ENCODE results near the gene ZNF613.
"Not testable (repeated sequence)": the region's sequence is repeated elsewhere in the genome, so short reads cannot be mapped to it uniquely, and the experiment has no call there.

The ZNF613 gene

DNA sequence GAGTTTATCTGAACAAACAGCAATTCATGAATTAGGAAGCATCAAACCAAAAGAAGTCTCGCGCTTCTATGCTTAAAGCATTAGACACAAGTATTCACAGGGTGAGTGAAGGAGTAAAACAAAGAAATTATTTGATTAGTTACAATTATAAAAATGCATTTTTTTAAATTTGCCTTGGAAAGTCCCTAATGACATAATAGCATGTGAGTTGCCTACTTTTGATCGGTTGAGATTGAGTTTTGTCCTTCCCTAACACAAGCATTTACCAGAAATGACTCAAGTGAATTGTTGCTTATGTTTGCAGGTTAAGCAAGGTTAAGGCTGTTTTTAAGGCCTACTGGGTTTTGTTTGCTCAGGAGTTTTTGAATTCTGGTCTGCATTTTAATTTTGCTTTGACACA lies 22.1 kb upstream of the ZNF613 start:
- Histone ChIP-seq H3K36me3 (ENCODE audit: control insufficient read depth, insufficient read depth, low read length) (peaks cover 33% of the 10 kb centered on the region), H3K4me3 (ENCODE audit: extremely low read depth, insufficient read depth, low read length, poor library complexity, severe bottlenecking) (peak overlapping the region; percentile 92), H3K27ac (ENCODE audit: low read depth, low read length, severe bottlenecking) (no peak overlapping the region), H3K4me1 (ENCODE audit: control insufficient read depth, insufficient read depth, low read length, poor library complexity, severe bottlenecking) (no peaks in the 10 kb centered on the region), H3K9me3 (ENCODE audit: control insufficient read depth, low read length) (peaks cover 55% of the 10 kb centered on the region)
- WGBS, 2 experiments (ENCODE audit: insufficient coverage in 2 of 2), result no CpG with 5 or more reads among the region's 3 CpGs

DNA sequence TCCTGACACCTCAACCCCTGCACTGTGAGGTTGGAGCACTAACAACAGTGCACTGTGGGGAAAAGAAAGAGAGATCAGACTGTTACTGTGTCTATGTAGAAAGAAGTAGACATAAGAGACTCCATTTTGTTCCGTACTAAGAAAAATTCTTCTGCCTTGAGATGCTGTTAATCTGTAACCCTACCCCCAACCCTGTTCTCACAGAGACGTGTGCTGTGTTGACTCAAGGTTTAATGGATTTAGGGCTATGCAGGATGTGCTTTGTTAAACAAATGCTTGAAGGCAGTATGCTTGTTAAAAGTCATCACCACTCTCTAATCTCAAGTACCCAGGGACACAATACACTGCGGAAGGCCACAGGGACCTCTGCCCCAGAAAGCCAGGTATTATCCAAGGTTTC lies 21.6 kb upstream of the ZNF613 start:
- H3K36me3 ChIP-seq (ENCODE audit: control insufficient read depth, insufficient read depth, low read length), result peaks cover 29% of the 10 kb centered on the region
- peaks cover 50% of the 10 kb centered on the region for H3K9me3 ChIP-seq (ENCODE audit: control insufficient read depth, low read length)
- no CpG with 5 or more reads among the region's 3 CpGs for WGBS, 2 experiments (ENCODE audit: insufficient coverage in 2 of 2)

DNA sequence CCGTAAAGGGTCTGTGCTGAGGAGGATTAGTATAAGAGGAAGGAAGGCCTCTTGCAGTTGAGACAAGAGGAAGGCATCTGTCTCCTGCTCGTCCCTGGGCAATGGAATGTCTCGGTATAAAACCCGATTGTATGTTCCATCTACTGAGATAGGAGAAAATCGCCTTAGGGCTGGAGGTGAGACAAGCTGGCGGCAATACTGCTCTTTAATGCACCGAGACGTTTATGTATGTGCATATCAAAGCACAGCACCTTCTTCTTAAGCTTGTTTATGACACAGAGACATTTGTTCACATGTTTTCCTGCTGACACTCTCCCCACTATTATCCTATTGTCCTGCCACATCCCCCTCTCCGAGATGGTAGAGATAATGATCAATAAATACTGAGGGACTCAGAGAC lies 21.2 kb upstream of the ZNF613 start:
- H3K27ac ChIP-seq (ENCODE audit: low read depth, low read length, severe bottlenecking); H3K4me1 ChIP-seq (ENCODE audit: control insufficient read depth, insufficient read depth, low read length, poor library complexity, severe bottlenecking); H3K4me3 ChIP-seq (ENCODE audit: extremely low read depth, insufficient read depth, low read length, poor library complexity, severe bottlenecking): not testable (repeated sequence)
- Histone ChIP-seq H3K9me3 (ENCODE audit: control insufficient read depth, low read length) (peaks cover 49% of the 10 kb centered on the region), H3K36me3 (ENCODE audit: control insufficient read depth, insufficient read depth, low read length) (peaks cover 24% of the 10 kb centered on the region)
- WGBS, 2 experiments (ENCODE audit: insufficient coverage in 2 of 2), result 77 to 82% methylated on average over 8 to 9 of the region's 9 CpGs

More for the DNA sequence above, 21.6 kb upstream of the ZNF613 start:
- not testable (repeated sequence) for H3K4me3 ChIP-seq (ENCODE audit: extremely low read depth, insufficient read depth, low read length, poor library complexity, severe bottlenecking); H3K27ac ChIP-seq (ENCODE audit: low read depth, low read length, severe bottlenecking); H3K4me1 ChIP-seq (ENCODE audit: control insufficient read depth, insufficient read depth, low read length, poor library complexity, severe bottlenecking)

DNA sequence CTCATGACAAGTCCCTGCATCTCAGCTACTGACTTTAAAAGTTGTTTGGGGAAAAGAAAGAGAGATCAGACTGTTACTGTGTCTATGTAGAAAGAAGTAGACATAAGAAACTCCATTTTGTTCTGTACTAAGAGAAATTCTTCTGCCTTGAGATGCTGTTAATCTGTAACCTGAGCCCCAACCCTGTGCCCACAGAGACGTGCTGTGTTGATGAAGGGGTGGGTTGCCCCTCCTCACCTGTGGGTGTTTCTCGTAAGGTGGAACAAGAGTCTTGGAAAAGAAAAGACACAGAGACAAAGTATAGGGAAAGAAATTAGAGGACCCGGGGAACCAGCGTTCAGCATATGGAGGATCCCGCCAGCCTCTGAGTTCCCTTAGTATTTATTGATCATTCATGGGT lies 19.3 kb upstream of the ZNF613 start:
- WGBS, 2 experiments (ENCODE audit: insufficient coverage in 2 of 2), result 78% methylated on average over 4 of the region's 5 CpGs; no CpG with 5 or more reads in 1 of the 2 experiments
- H3K36me3 ChIP-seq (ENCODE audit: control insufficient read depth, insufficient read depth, low read length); H3K4me3 ChIP-seq (ENCODE audit: extremely low read depth, insufficient read depth, low read length, poor library complexity, severe bottlenecking); H3K27ac ChIP-seq (ENCODE audit: low read depth, low read length, severe bottlenecking); H3K4me1 ChIP-seq (ENCODE audit: control insufficient read depth, insufficient read depth, low read length, poor library complexity, severe bottlenecking): not testable (repeated sequence)
- peaks cover 44% of the 10 kb centered on the region for H3K9me3 ChIP-seq (ENCODE audit: control insufficient read depth, low read length)

DNA sequence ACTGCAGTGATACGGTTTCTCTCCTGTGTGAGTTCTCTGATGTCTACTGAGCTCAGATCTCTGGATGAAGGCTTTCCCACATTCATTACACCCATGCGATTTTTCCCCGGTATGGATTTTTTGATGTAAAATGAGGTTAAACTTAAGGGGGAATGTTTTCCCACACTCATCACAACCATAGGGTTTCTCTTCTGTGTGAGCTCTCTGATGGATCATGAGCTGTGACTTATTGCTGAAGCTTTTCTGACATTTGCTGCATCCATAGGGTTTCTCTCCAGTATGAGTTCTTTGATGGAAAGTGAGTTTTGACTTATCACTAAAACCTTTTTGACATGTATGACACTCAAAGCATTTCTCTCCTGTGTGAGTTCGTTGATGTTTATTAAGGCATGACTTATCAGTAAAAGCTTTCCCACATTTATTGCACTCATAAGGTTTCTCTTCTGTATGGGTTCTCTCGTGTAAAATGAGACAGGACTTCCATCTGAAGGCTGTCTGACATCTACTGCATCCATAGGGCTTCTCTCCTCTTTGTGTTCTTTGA lies 11.9 kb upstream of the ZNF613 start:
- H3K4me3 ChIP-seq (ENCODE audit: extremely low read depth, insufficient read depth, low read length, poor library complexity, severe bottlenecking), result no peak overlapping the region

DNA sequence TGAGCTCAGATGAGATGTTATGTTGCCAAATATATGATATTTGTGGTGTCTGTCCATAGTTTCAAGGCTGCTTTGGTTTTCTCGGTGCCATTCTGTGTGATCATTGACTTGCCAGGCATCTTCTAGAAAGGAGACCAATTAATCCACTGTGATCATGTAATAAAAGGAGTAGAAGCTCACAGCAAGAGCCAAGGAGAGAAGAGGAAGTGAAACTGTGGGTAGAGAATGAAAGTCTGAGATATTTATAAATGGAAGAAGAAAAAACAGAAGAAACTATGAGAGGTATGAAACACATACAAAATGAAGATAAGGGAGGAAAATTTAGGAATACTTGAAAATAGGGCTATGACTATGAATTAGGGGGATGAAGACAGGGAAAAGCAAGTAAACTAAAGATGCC lies 11.1 kb upstream of the ZNF613 start:
- H3K4me3 ChIP-seq (ENCODE audit: extremely low read depth, insufficient read depth, low read length, poor library complexity, severe bottlenecking), result no peak overlapping the region
- peaks cover 71% of the 10 kb centered on the region for H3K9me3 ChIP-seq (ENCODE audit: control insufficient read depth, low read length)
- 86 to 100% methylated on average over 1 of the region's 1 CpG for WGBS, 2 experiments (ENCODE audit: insufficient coverage in 2 of 2)
- no peaks in the 10 kb centered on the region for H3K4me1 ChIP-seq (ENCODE audit: control insufficient read depth, insufficient read depth, low read length, poor library complexity, severe bottlenecking)
- no peaks in the 10 kb centered on the region for H3K36me3 ChIP-seq (ENCODE audit: control insufficient read depth, insufficient read depth, low read length)
- H3K27ac ChIP-seq (ENCODE audit: low read depth, low read length, severe bottlenecking), result no peak overlapping the region

More for the DNA sequence above, 11.9 kb upstream of the ZNF613 start:
- H3K4me1 ChIP-seq (ENCODE audit: control insufficient read depth, insufficient read depth, low read length, poor library complexity, severe bottlenecking), result no peaks in the 10 kb centered on the region
- 76% methylated on average over 3 of the region's 5 CpGs; no CpG with 5 or more reads in 1 of the 2 experiments for WGBS, 2 experiments (ENCODE audit: insufficient coverage in 2 of 2)
- H3K9me3 ChIP-seq (ENCODE audit: control insufficient read depth, low read length), result peaks cover 67% of the 10 kb centered on the region
- H3K27ac ChIP-seq (ENCODE audit: low read depth, low read length, severe bottlenecking), result no peak overlapping the region
- no peaks in the 10 kb centered on the region for H3K36me3 ChIP-seq (ENCODE audit: control insufficient read depth, insufficient read depth, low read length)

DNA sequence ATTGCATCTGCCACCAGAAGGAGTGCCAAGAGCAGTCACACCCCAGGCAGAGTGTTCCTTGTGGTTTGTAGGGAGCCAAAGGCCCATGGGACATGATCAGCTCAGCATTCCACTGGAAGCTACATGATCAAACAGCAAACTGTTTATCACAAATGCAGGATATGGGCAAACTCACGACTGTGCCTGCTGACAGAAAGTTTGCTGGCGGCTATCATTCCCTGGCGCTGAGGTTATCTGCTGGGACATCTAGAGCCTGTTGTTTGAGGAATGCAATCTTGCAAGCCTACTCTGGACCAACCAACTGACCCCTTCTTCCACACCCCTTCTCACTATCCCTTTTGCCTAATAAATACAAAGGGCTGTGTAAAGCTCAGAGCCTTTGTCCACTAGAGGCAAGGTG lies 7.7 kb upstream of the ZNF613 start:
- H3K4me1 ChIP-seq (ENCODE audit: control insufficient read depth, insufficient read depth, low read length, poor library complexity, severe bottlenecking), result no peaks in the 10 kb centered on the region
- H3K36me3 ChIP-seq (ENCODE audit: control insufficient read depth, insufficient read depth, low read length), result no peaks in the 10 kb centered on the region
- peaks cover 66% of the 10 kb centered on the region for H3K9me3 ChIP-seq (ENCODE audit: control insufficient read depth, low read length)
- H3K4me3 ChIP-seq (ENCODE audit: extremely low read depth, insufficient read depth, low read length, poor library complexity, severe bottlenecking), result no peak overlapping the region
- H3K27ac ChIP-seq (ENCODE audit: low read depth, low read length, severe bottlenecking), result no peak overlapping the region
- 82 to 84% methylated on average over 3 of the region's 3 CpGs for WGBS, 2 experiments (ENCODE audit: insufficient coverage in 2 of 2)

DNA sequence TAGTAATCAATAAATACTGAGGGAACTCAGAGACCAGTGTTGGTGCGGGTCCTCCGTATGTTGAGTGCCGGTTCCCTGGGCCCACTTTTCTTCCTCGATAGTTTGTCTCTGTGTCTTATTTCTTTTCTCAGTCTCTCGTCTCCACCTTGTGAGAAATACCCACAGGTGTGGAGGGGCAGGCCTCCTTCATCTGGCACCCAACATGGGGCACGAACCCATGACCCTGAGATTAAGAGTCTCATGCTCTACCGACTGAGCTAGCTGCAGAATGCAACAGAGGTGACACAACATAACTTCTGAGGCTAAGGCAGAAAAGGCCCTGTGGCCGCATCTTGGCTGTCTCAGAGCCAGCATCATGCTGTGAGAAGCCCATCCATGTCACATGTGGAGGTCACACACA lies 5.3 kb upstream of the ZNF613 start:
- Histone ChIP-seq H3K4me3 (ENCODE audit: extremely low read depth, insufficient read depth, low read length, poor library complexity, severe bottlenecking) (no peak overlapping the region), H3K4me1 (ENCODE audit: control insufficient read depth, insufficient read depth, low read length, poor library complexity, severe bottlenecking) (no peaks in the 10 kb centered on the region), H3K9me3 (ENCODE audit: control insufficient read depth, low read length) (peaks cover 59% of the 10 kb centered on the region), H3K36me3 (ENCODE audit: control insufficient read depth, insufficient read depth, low read length) (no peaks in the 10 kb centered on the region), H3K27ac (ENCODE audit: low read depth, low read length, severe bottlenecking) (no peak overlapping the region)
- 82 to 84% methylated on average over 8 of the region's 8 CpGs for WGBS, 2 experiments (ENCODE audit: insufficient coverage in 2 of 2)

DNA sequence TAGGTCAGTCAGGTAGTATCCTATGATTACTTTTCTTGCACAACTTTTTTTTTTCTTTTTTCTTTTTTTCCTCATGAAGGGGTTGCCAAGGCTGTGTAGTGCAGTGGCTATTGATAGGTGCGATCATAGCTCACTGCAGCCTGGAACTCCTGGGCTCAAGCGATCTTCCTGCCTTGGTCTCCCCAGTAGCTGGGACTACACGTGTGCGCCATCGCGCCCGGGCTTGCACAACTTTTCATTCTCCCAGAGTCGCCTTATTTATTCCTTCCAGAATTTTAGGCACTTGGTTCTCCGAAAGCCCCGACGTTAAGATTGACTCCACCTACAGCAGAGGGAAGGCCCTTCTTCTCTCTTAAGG lies 867 bp upstream of the ZNF613 start:
- no peaks in the 10 kb centered on the region for H3K4me1 ChIP-seq (ENCODE audit: control insufficient read depth, insufficient read depth, low read length, poor library complexity, severe bottlenecking)
- peaks cover 17% of the 10 kb centered on the region for H3K36me3 ChIP-seq (ENCODE audit: control insufficient read depth, insufficient read depth, low read length)
- WGBS, 2 experiments (ENCODE audit: insufficient coverage in 2 of 2), result 35 to 38% methylated on average over 10 of the region's 11 CpGs
- H3K27ac ChIP-seq (ENCODE audit: low read depth, low read length, severe bottlenecking), result peak overlapping the region; percentile 89
- peak overlapping the region; percentile 68 for H3K4me3 ChIP-seq (ENCODE audit: extremely low read depth, insufficient read depth, low read length, poor library complexity, severe bottlenecking)
- H3K9me3 ChIP-seq (ENCODE audit: control insufficient read depth, low read length), result peaks cover 40% of the 10 kb centered on the region

DNA sequence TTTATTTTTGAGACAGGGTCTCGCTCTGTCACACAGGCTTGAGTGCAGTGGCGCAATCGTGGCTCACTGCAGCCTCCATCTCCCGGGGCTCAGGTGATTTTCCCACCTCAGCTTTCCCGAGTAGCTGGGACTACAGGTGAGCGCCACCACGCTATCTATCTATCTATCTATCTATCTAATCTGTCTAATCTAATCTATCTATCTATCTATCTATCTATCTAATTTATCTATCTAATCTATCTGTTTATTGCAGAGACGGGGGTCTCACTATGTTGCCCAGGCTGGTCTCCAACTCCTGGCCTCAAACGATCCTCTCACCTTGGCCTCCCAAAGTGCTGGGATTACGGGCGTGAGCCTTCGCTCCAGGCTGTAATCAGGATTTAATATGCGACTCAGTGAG lies 587 bp downstream of the ZNF613 start:
- no peak overlapping the region for H3K27ac ChIP-seq (ENCODE audit: low read depth, low read length, severe bottlenecking)
- WGBS, 2 experiments (ENCODE audit: insufficient coverage in 2 of 2), result 47% methylated on average over 11 to 12 of the region's 13 CpGs
- H3K4me1 ChIP-seq (ENCODE audit: control insufficient read depth, insufficient read depth, low read length, poor library complexity, severe bottlenecking), result no peaks in the 10 kb centered on the region
- peaks cover 31% of the 10 kb centered on the region for H3K36me3 ChIP-seq (ENCODE audit: control insufficient read depth, insufficient read depth, low read length)
- H3K4me3 ChIP-seq (ENCODE audit: extremely low read depth, insufficient read depth, low read length, poor library complexity, severe bottlenecking), result peak overlapping the region; percentile 68
- peaks cover 27% of the 10 kb centered on the region for H3K9me3 ChIP-seq (ENCODE audit: control insufficient read depth, low read length)

DNA sequence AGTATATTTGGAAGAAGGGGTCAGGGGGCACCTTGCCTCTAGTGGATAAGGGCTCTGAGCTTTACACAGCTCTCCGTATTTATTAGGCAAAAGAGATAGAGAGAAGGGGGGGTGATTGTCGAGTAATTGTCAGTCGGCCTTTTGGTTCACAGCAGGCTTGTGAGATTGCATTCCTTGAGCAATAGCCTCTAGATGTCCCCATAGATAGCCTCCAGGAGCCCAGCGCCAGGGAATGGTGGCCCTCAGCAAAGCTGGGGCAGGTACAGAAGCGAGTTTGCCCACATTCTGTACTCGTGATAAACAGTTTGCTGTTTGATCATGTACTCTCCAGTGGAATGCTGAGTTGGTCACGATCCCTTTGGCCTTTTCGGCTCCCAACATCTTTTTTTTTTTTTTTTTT lies 4.6 kb downstream of the ZNF613 start:
- peaks cover 68% of the 10 kb centered on the region for H3K36me3 ChIP-seq (ENCODE audit: control insufficient read depth, insufficient read depth, low read length)
- H3K9me3 ChIP-seq (ENCODE audit: control insufficient read depth, low read length), result peaks cover 16% of the 10 kb centered on the region
- no peak overlapping the region for H3K4me3 ChIP-seq (ENCODE audit: extremely low read depth, insufficient read depth, low read length, poor library complexity, severe bottlenecking)
- no peaks in the 10 kb centered on the region for H3K4me1 ChIP-seq (ENCODE audit: control insufficient read depth, insufficient read depth, low read length, poor library complexity, severe bottlenecking)
- WGBS, 2 experiments (ENCODE audit: insufficient coverage in 2 of 2), result 88 to 93% methylated on average over 6 to 7 of the region's 8 CpGs
- no peak overlapping the region for H3K27ac ChIP-seq (ENCODE audit: low read depth, low read length, severe bottlenecking)
